Activated B cell treated with CpG ODN at 0.5 μM for 24 hours (primary cell): Measurements from ENCODE around the gene COL4A4. TPM values are rescaled to one million over a fixed set of nuclear protein-coding genes. Genes with fewer than 3 reads are reported as not detected.

Source experiments
- ATAC-seq: fragments of 200-7000 bp; cut with Tn5 transposase; one replicate; pipeline ENCODE4 v1.10.0; 2021; ENCODE audit warnings: low read depth, mild to moderate bottlenecking, moderate library complexity
- CTCF ChIA-PET: fragments of 350-600 bp; sonication (Branson Sonifier 250); formaldehyde crosslinking; loops from one replicate; lab custom pipeline; 2021; ENCODE audit warnings: antibody characterized with exemption; lab: Charles Lee
- POLR2A ChIA-PET: fragments of 350-600 bp; sonication (Branson Sonifier 250); formaldehyde crosslinking; loops from one replicate; lab custom pipeline; 2021; ENCODE audit warnings: antibody characterized with exemption; lab: Charles Lee
- DNase-seq: peaks from one replicate; pipeline ENCODE4 v3.0.0; 2022
- H3K27ac Mint-ChIP-seq: one replicate; pipeline ENCODE4 v1.8.0; 2020; ENCODE audit warnings: mixed read lengths
- H3K27me3 Mint-ChIP-seq: one replicate; pipeline ENCODE4 v1.8.0; 2021; ENCODE audit warnings: mixed read lengths
- H3K36me3 Mint-ChIP-seq: one replicate; pipeline ENCODE4 v1.8.0; 2021; ENCODE audit warnings: low read depth, mixed read lengths
- H3K4me1 Mint-ChIP-seq: one replicate; pipeline ENCODE4 v1.8.0; 2021; ENCODE audit warnings: mixed read lengths
- H3K4me3 Mint-ChIP-seq: one replicate; pipeline ENCODE4 v1.8.0; 2020; ENCODE audit warnings: mild to moderate bottlenecking, mixed read lengths
- H3K9me3 Mint-ChIP-seq: one replicate; pipeline ENCODE4 v1.8.0; 2020; ENCODE audit warnings: mixed read lengths
- intact Hi-C: fragments of 100-400 bp; cut with micrococcal nuclease; formaldehyde crosslinking; loops from one replicate; pipeline ENCODE4 v1.15.1; 2024
- total RNA-seq: library from RNA; stranded (reverse); gene quantifications from 2 replicates; pipeline ENCODE4 v1.2.3, GENCODE V29; 2022
- TF ChIP-seq, protein P1 (sequence below): fragments of 200-600 bp; IDR thresholded peaks from one replicate; pipeline ENCODE4 v1.8.0; 2022; ENCODE audit warnings: antibody characterized with exemption, mild to moderate bottlenecking

Gene COL4A4
- total RNA-seq, 1 donor from 2014 or later, result 10.9 TPM

DNA sequence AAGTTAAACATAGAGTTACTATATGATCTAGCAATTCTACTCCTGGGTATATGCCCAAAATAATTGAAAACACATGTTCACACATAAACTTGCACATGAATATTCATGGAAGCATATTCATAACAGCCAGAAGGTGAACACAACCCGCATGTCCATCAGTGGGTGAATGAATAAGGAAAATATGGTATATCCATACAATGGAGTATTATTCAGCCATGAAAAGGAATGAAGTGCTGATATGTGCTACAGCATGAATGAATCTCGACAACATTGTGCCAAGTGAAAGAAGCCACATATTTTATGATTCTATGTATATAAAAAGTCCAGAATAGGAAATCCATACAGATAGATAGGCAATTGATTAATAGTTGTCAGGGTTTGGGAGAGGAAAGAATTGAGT lies 15.9 kb downstream of the COL4A4 start:
- H3K4me1 Mint-ChIP-seq, result peaks cover 9% of the 10 kb centered on the region
- H3K4me3 Mint-ChIP-seq, result no peak overlapping the region
- ATAC-seq (no peak), DNase-seq (no peak)
- ChIA-PET CTCF (no interaction called here), POLR2A (no interaction called here)
- H3K9me3 Mint-ChIP-seq, result peaks cover 8% of the 10 kb centered on the region
- intact Hi-C loops, result no loop called here
- TF ChIP-seq, protein P1, sequence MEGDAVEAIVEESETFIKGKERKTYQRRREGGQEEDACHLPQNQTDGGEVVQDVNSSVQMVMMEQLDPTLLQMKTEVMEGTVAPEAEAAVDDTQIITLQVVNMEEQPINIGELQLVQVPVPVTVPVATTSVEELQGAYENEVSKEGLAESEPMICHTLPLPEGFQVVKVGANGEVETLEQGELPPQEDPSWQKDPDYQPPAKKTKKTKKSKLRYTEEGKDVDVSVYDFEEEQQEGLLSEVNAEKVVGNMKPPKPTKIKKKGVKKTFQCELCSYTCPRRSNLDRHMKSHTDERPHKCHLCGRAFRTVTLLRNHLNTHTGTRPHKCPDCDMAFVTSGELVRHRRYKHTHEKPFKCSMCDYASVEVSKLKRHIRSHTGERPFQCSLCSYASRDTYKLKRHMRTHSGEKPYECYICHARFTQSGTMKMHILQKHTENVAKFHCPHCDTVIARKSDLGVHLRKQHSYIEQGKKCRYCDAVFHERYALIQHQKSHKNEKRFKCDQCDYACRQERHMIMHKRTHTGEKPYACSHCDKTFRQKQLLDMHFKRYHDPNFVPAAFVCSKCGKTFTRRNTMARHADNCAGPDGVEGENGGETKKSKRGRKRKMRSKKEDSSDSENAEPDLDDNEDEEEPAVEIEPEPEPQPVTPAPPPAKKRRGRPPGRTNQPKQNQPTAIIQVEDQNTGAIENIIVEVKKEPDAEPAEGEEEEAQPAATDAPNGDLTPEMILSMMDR, result no peak
- no peak overlapping the region for H3K27ac Mint-ChIP-seq
- H3K27me3 Mint-ChIP-seq, result no peaks in the 10 kb centered on the region
- H3K36me3 Mint-ChIP-seq, result peaks cover 28% of the 10 kb centered on the region

DNA sequence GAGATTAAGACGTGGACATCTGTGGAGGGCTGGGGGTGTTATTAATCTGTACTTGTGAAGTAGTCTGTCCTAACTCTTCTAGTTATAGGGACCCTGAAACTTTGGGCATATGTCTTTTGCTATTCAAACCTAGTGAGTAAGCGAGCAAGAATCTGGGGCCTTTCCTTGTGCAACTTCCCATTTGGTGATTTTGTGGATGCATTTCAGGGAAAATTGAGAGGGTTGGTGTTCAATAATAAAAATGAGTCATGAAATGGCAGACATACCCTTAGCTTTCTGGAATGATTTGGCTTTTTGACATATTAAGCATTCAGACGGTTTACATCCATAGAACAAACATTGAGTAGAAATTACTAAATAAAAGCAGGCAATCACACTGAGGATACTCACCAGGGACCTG lies 17.0 kb downstream of the COL4A4 start:
- H3K27me3 Mint-ChIP-seq, result no peaks in the 10 kb centered on the region
- no peak overlapping the region for H3K27ac Mint-ChIP-seq
- intact Hi-C loops, result no loop called here
- no peak overlapping the region for H3K4me3 Mint-ChIP-seq
- POLR2A ChIA-PET, result no interaction called here
- peaks cover 8% of the 10 kb centered on the region for H3K9me3 Mint-ChIP-seq
- CTCF ChIA-PET, result no interaction called here
- no peak for DNase-seq
- H3K4me1 Mint-ChIP-seq, result peaks cover 2% of the 10 kb centered on the region
- H3K36me3 Mint-ChIP-seq, result peaks cover 30% of the 10 kb centered on the region
- ATAC-seq, result no peak
- TF ChIP-seq, protein P1, result no peak

DNA sequence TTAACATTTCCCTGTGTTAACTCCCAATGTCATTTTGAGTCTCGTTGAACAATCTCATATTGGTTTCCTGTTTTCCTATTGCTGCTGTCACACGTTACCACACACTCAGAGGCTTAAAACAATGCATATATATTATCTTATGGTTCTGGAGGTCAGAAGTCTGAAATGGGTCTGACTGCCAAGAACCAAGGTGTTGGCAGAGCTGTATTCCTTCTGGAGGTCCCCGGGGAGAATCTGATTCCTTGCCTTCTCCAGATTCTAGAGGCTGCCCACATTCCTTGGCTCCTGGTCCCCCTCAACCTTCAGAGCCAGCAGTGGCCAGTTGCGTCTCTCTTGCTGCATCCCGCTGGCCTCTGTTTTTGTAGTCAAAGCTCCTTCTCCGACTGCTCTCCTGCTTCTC lies 17.5 kb downstream of the COL4A4 start:
- Mint-ChIP-seq H3K4me1 (peaks cover 2% of the 10 kb centered on the region), H3K27me3 (no peaks in the 10 kb centered on the region), H3K36me3 (peaks cover 30% of the 10 kb centered on the region), H3K27ac (no peak overlapping the region), H3K9me3 (peaks cover 8% of the 10 kb centered on the region), H3K4me3 (no peak overlapping the region)
- POLR2A ChIA-PET, result no interaction called here
- TF ChIP-seq, protein P1, result no peak
- CTCF ChIA-PET, result no interaction called here
- no peak for DNase-seq
- intact Hi-C loops, result no loop called here
- no peak for ATAC-seq

DNA sequence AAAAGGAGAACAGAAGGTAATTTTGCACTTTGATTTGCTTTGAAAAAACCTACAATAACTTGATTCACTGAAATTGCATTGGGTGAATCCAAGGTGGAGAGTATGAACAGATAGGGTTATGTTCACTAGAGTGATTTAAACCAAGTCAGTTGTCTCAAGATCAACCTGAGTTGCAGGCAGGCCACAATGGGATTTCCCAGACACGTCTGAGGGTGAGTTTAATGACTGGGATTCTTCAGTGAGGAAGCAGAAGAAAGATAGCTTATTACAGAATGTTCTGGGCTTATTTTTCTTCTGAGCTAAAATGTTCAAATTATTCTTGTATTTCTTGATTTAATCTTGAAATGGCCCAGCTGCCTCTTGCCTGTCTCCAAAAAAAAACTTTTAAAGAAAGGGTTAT lies 20.1 kb downstream of the COL4A4 start:
- H3K4me3 Mint-ChIP-seq, result no peak overlapping the region
- no peaks in the 10 kb centered on the region for H3K4me1 Mint-ChIP-seq
- intact Hi-C loops, result no loop called here
- TF ChIP-seq, protein P1, result no peak
- no peak overlapping the region for H3K27ac Mint-ChIP-seq
- no peaks in the 10 kb centered on the region for H3K27me3 Mint-ChIP-seq
- DNase-seq (no peak), ATAC-seq (no peak)
- CTCF ChIA-PET, result interaction anchor here (1.3 kb wide), 1 partner anchor 94 kb away, joined by 6 read pairs; no protein-coding TSS in a partner anchor
- H3K36me3 Mint-ChIP-seq, result peaks cover 40% of the 10 kb centered on the region
- POLR2A ChIA-PET, result no interaction called here
- peaks cover 3% of the 10 kb centered on the region for H3K9me3 Mint-ChIP-seq

DNA sequence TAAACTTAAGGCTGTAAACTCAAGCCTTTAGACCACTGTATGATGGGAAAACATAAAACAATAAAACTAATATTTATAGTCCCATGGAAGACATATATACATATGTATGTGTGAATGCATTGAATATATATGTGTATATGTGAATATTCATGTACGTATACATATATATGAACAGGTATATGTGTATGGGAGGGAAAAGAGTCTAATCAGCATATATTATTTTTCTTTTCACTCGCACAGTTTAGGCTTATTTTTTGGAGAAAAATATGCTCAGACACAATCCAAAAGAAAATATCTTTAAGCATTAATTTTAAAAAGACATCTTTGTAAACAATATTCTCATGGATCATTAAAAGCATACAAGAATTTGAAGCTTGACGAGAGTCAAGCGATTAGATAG lies 22.7 kb downstream of the COL4A4 start:
- H3K9me3 Mint-ChIP-seq, result no peaks in the 10 kb centered on the region
- DNase-seq (no peak), ATAC-seq (no peak)
- TF ChIP-seq, protein P1, result no peak
- no peak overlapping the region for H3K4me3 Mint-ChIP-seq
- POLR2A ChIA-PET, result no interaction called here
- H3K27me3 Mint-ChIP-seq, result no peaks in the 10 kb centered on the region
- CTCF ChIA-PET, result no interaction called here
- intact Hi-C loops, result no loop called here
- H3K27ac Mint-ChIP-seq, result no peak overlapping the region
- H3K36me3 Mint-ChIP-seq, result peaks cover 34% of the 10 kb centered on the region
- no peaks in the 10 kb centered on the region for H3K4me1 Mint-ChIP-seq
